Measurements from ENCODE around the gene MYCBP2. TPM values are rescaled to one million over a fixed set of nuclear protein-coding genes. Genes with fewer than 3 reads are reported as not detected.

MYCBP2 gene
- total RNA-seq, 6 donors from 2014 or later, result 83.3 to 288 (median 127) TPM

DNA sequence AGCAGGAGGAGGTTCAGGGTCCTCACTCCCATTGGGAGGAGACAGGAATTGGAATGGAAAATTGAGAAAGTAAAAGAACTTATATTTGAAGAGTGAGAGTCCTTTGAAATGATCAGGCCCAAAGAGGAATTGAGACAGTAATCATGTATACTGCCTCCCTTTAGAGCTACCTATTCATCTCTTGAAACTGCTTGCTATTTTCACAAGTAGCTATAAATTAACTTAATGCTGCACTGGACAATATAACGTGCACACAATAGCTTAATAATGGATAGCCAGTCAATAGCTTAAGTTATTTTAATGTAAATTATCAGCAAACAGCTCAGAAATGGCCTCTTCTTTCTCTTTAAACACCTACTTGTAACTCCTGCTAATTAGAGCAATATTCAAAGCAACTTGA, 46.6 kb upstream of the MYCBP2 start:
- no peaks in the 10 kb centered on the region for H3K9me3 ChIP-seq
- no peak overlapping the region for H3K27ac ChIP-seq
- no peak for DNase-seq
- H3K27me3 ChIP-seq, result no peaks in the 10 kb centered on the region
- H3K4me1 ChIP-seq, result no peaks in the 10 kb centered on the region
- no peak for ATAC-seq (ENCODE audit: low FRiP score in 2 of 2)
- H3K36me3 ChIP-seq, result no peaks in the 10 kb centered on the region
- WGBS, 2 donors, result 83 to 88% methylated on average over 1 of the region's 1 CpG
- TF ChIP-seq EP300 (IDR thresholded peaks at IDR 0.05), result no peak
- no peak for TF ChIP-seq POLR2A (IDR thresholded peaks at IDR 0.05)
- no peak for TF ChIP-seq POLR2AphosphoS5 (IDR thresholded peaks at IDR 0.05)
- TF ChIP-seq, protein P1, sequence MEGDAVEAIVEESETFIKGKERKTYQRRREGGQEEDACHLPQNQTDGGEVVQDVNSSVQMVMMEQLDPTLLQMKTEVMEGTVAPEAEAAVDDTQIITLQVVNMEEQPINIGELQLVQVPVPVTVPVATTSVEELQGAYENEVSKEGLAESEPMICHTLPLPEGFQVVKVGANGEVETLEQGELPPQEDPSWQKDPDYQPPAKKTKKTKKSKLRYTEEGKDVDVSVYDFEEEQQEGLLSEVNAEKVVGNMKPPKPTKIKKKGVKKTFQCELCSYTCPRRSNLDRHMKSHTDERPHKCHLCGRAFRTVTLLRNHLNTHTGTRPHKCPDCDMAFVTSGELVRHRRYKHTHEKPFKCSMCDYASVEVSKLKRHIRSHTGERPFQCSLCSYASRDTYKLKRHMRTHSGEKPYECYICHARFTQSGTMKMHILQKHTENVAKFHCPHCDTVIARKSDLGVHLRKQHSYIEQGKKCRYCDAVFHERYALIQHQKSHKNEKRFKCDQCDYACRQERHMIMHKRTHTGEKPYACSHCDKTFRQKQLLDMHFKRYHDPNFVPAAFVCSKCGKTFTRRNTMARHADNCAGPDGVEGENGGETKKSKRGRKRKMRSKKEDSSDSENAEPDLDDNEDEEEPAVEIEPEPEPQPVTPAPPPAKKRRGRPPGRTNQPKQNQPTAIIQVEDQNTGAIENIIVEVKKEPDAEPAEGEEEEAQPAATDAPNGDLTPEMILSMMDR (IDR thresholded peaks at IDR 0.05), result no peak
- H3K4me3 ChIP-seq, result no peak overlapping the region

DNA sequence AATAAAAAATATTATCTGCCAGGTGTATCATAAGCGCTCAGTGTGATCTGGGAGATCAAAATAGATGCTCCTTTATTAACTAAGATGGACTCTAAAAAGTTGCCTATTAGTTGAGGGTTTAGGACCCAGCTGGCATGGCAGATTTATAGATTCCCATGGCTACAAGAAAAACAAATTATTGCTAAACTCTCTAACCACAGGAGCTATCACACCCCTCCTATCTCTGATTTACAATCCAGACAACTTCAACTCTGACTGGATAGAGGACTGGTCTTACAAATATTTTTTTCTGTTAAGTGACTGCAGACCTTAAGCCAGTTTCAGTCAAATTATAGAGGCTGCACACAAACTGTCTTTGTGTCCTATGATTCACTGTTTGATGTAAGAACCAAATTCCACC, 45.4 kb upstream of the MYCBP2 start:
- H3K4me3 ChIP-seq, result no peak overlapping the region
- H3K9me3 ChIP-seq, result no peaks in the 10 kb centered on the region
- no peak for TF ChIP-seq POLR2AphosphoS5 (IDR thresholded peaks at IDR 0.05)
- TF ChIP-seq, protein P1 (IDR thresholded peaks at IDR 0.05), result no peak
- no peak for TF ChIP-seq POLR2A (IDR thresholded peaks at IDR 0.05)
- TF ChIP-seq EP300 (IDR thresholded peaks at IDR 0.05), result no peak
- ATAC-seq (ENCODE audit: low FRiP score in 2 of 2) (no peak), DNase-seq (no peak)
- 96 to 97% methylated on average over 1 of the region's 1 CpG for WGBS, 2 donors
- no peaks in the 10 kb centered on the region for H3K36me3 ChIP-seq
- no peak overlapping the region for H3K27ac ChIP-seq
- no peaks in the 10 kb centered on the region for H3K4me1 ChIP-seq
- H3K27me3 ChIP-seq, result no peaks in the 10 kb centered on the region

DNA sequence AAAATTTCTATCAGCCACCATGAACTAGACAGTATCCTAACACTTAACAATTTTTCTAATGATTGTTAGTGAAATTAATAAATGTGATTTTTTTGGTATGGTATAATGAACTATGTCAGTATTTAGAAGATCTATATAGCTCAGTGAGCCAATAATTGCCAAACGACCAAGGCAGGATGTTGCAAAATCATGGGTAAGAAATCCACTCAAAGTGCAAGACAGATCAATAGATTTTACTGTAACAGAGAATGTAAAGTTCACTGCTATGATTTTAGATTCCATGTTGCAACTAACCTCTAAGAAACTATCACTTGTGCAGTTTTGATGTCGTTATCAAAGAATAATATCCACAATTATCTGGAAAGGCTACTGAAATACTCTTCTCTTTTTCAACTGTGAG, 44.0 kb upstream of the MYCBP2 start:
- no peaks in the 10 kb centered on the region for H3K9me3 ChIP-seq
- H3K4me3 ChIP-seq, result no peak overlapping the region
- H3K4me1 ChIP-seq, result no peaks in the 10 kb centered on the region
- no peaks in the 10 kb centered on the region for H3K36me3 ChIP-seq
- H3K27me3 ChIP-seq, result no peaks in the 10 kb centered on the region
- DNase-seq, result no peak
- TF ChIP-seq, protein P1 (IDR thresholded peaks at IDR 0.05), result no peak
- TF ChIP-seq POLR2AphosphoS5 (IDR thresholded peaks at IDR 0.05) (no peak), EP300 (IDR thresholded peaks at IDR 0.05) (no peak), POLR2A (IDR thresholded peaks at IDR 0.05) (no peak)
- 69 to 72% methylated on average over 2 of the region's 2 CpGs for WGBS, 2 donors
- no peak overlapping the region for H3K27ac ChIP-seq
- no peak for ATAC-seq (ENCODE audit: low FRiP score in 2 of 2)

DNA sequence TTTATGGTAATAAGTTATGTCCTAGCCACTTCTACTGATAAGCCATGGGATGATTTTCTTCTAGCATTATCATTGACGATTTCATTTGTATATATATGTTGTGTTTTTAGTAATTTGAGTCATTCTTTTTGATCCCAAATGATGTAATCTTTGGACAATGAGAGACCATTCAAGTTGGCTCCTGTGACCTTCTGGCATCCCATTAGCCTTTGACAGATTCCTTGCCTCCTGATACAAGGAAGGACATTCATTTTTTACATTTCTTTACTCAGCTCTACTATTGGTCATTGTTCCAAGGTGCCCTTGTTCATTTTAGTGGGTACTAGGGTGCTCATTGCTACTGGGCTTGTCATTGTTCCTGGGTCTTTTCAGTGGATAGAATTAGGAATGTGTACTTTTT, 35.3 kb upstream of the MYCBP2 start:
- DNase-seq, result no peak
- H3K4me1 ChIP-seq, result no peaks in the 10 kb centered on the region
- TF ChIP-seq EP300 (IDR thresholded peaks at IDR 0.05), result no peak
- no peak for TF ChIP-seq POLR2AphosphoS5 (IDR thresholded peaks at IDR 0.05)
- TF ChIP-seq, protein P1 (IDR thresholded peaks at IDR 0.05), result no peak
- TF ChIP-seq POLR2A (IDR thresholded peaks at IDR 0.05), result no peak
- no peak overlapping the region for H3K4me3 ChIP-seq
- no peaks in the 10 kb centered on the region for H3K9me3 ChIP-seq
- ATAC-seq (ENCODE audit: low FRiP score in 2 of 2), result no peak
- 66 to 70% methylated on average over 1 of the region's 1 CpG for WGBS, 2 donors
- no peak overlapping the region for H3K27ac ChIP-seq
- H3K36me3 ChIP-seq, result no peaks in the 10 kb centered on the region
- H3K27me3 ChIP-seq, result no peaks in the 10 kb centered on the region

DNA sequence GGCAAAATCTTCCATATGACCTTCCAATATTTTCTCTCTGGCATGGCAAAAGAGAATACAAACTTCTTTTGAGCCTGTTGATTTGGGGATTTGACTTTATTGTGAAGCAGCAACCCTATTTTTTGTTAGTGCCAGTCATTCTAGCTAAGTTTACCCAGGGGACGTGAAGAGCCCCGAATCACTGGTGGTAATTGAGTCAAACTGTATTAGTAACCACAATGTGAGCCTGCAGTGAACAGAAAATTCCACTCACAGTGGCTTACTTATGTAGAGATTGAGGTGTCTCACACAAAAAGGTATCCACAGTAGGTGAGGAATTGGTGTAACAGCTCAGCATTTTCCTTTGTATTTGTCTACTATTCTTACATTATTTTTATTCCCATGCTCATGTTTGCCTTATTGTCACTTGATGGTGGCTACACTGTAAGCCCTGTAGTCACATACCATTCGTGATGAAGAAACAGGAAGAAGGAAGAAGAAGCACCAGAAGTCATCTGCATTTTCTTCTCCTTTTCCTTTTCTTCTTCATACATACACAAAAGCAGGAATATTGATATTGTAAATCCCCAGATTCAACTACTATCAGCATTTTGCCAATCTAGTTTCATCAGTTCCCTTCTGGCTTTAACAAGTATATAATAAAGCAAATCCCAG, 33.3 kb upstream of the MYCBP2 start:
- Histone ChIP-seq H3K4me3 (no peak overlapping the region), H3K4me1 (no peaks in the 10 kb centered on the region), H3K27ac (no peak overlapping the region), H3K9me3 (no peaks in the 10 kb centered on the region), H3K36me3 (no peaks in the 10 kb centered on the region), H3K27me3 (no peaks in the 10 kb centered on the region)
- DNase-seq, result no peak
- ATAC-seq (ENCODE audit: low FRiP score in 2 of 2), result no peak
- 58 to 60% methylated on average over 3 of the region's 3 CpGs for WGBS, 2 donors
- no peak for TF ChIP-seq EP300 (IDR thresholded peaks at IDR 0.05)
- no peak for TF ChIP-seq POLR2A (IDR thresholded peaks at IDR 0.05)

Measured in upper lobe of left lung (tissue), 6 donors.